ENCODE measurements around the gene SYT11.

GRCh38 chr1:155882235-155882634 is 22.9 kb downstream of the SYT11 start:
- no peak for TF ChIP-seq CTCF (conservative IDR thresholded peaks at IDR 0.05; ENCODE audit: low read length)
- TF ChIP-seq EZH2phosphoT487 (IDR thresholded peaks at IDR 0.05; ENCODE audit: borderline replicate concordance): no peak
